HG02678 (cell line): Measurements from ENCODE around the gene SMCO4.
A peak's percentile ranks its signal among the peaks of the same experiment; 100 is the strongest.

ENCODE experiments used
- ATAC-seq: cut with Tn5 transposase; IDR thresholded peaks from one replicate; pipeline ENCODE4 v1.9.1; 2021; ENCODE audit warnings: mild to moderate bottlenecking, moderate library complexity; ENCODE audit not compliant: unreplicated experiment

Gene SMCO4

GRCh38 chr11:93529707-93530467, 13.3 kb downstream of the SMCO4 start:
- peak; percentile 48 for ATAC-seq

DNA sequence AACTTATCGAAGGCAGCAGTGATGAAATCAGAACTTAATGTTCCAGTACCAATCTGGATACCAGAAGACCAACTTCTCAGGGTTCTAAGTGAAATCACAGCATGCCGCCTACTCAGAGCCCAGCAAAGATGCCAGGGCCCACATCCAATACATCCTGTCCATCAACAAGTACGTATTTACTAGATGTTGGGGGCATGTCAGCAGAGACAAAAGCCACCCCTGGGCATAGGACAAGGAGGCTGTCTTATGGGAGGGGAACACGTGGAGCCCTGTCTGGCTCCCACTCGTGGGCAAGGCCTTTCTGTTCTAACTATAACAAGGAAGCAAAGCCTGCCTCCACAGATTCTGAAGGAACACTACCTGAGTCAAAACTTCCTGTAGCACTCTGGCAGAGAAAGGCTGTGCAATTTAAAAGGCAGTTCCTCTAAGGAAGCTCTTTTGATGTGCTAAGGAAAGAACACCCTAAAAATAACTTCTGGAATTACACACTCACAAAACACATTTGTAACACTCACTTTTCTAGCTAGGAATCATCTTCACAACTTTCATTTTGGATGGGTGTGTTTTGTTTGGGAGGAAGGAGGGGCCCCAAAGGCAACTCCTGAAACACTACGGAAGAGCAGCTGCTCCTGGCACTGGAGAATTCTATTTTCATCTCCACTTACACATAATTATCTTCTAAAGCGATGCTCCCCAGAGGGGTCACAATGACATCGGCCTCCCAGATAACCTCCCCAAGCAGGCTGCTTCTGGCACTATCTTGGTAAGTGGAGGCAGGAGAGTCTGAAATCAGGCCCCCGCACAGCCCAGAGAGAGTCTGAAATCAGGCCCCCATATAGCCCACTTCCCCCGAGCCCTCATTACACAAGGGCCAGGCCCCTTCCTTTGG, 14.2 kb downstream of the SMCO4 start:
- ATAC-seq: no peak

GRCh38 chr11:93528252-93528651, 14.9 kb downstream of the SMCO4 start:
- no peak for ATAC-seq

DNA sequence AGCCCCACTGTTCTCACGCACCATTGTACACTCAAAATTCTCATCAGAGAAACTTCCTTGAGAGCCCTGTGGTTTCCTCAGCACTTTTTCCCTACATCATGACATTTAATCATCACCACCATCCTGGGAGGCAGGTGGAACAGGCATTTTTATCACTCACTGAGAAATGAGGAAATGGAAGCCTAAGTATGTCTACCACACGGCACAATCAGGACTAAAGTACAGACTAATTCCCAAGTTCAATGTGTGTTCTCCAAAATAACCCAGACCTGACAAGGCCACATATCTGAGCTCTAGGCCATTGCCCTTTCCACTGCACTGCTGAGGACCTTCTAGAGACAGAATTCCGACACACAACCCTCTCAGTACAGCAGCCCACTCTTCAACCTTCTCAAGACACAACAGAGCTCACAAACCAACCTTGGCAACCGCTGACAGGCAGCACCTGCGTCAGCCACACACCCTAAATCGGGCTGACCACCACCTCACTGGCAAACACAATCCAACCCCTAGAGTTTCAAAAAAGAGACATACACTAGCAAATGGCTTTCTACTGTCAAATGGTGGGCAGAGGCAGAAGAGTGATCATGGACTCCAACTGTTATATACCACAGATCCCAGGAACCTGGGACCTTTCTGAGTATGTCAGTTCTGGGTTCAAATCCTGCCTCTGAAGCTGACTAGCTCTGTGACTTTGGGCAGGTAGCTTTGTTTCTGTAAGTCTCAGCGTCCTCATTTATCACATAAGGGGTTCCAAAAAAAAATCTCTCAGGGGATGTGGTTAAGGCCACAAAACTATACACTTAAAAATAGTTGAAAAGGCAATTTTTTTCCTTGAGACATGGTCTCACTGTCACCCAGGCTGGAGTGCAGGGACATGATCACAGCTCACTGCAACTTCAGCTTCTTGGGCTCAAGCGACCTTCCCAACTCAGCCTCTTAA, 16.3 kb downstream of the SMCO4 start:
- ATAC-seq: no peak

GRCh38 chr11:93526346-93526633, 16.9 kb downstream of the SMCO4 start:
- ATAC-seq: no peak

DNA sequence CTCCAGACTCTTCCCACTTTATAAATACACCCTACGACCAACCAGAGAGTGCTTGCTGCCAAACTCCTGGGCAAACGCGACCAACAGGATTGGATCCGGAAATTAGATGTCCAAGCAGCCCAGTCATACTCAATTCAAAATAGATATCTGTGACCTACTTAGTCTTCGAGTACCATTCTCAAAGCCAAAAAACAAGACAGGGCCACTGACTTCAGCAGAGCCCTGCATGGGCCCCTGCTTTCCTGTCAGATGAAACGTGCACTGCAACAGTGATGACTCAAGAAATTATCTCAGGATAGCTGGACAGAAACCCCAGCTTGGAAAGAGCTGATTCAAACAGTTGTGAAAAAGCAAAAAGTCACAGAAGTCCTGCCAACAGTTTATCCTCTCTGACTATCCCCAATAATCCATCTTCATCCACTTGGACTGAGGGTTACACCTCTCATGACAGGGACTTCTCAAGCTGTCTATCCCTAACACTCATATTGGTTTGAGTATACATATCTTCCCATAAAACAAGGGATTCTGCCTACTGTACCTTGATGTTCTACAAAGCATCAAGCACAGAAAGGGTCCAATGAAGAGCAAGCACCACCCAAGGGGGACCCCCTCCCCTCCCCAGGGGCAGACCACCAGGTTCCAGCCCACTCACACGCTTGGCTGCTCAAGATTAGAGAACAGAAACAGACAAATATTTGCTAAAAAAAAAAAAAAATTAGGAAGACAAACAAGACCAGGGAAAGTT, 17.4 kb downstream of the SMCO4 start:
- ATAC-seq: no peak

DNA sequence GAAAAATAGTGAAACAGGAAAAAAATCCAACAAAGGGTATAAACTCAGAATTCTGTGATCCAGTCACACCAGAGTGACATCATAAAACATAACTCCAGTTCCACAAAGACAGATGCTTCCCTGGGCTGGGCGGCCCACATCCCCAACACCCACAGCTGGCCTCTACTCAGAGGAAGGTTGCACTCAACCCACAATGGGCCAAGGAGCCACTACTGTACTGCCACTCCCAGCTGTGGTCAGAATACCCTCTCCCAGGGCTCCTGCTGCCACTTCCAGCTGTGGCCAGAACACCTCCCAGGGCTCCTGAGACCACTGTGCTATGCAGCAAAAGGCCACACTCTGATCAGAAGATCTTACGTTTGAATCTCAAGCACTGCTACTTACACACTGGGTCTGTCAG, 18.3 kb downstream of the SMCO4 start:
- ATAC-seq: no peak

GRCh38 chr11:93524173-93524536, 19.0 kb downstream of the SMCO4 start:
- ATAC-seq: peak; percentile 55

GRCh38 chr11:93520726-93521509, 22.3 kb downstream of the SMCO4 start:
- ATAC-seq: no peak

DNA sequence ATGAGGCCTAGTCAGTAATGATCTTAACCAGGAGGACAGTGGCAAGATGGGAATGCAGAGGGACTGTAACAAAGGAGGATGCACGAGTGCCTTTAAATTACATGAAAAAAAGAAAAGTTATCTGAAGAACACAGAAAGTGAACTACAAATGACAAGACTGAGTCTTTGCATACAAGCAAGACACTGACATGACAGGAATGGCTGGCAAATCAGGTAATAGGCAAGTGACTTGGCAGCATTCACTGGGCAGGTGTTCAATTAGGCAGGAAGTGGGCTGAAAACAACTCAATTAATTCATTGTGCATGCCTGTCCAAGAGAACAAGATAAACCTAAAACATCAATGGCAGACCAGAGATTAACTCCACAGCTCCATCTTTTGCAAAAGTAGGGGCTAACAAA, 24.0 kb downstream of the SMCO4 start:
- no peak for ATAC-seq

DNA sequence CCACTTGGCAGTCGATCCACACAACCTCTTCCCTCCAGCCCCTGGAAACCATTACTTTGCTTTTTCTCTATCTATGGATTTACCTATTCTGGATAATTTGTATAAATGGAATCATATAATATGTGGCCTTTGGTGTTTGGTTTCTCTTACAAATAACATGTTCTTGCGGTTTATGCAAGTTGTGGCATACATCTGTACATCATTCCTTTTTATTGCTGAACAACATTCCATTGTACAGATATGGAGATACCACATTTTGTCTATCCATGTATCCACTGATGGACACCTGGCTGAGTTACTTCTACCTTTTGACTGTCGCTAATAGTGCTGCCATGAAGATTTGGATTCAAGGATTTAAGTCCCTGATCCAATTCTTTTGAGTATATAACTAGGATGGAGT, 25.1 kb downstream of the SMCO4 start:
- ATAC-seq: no peak

DNA sequence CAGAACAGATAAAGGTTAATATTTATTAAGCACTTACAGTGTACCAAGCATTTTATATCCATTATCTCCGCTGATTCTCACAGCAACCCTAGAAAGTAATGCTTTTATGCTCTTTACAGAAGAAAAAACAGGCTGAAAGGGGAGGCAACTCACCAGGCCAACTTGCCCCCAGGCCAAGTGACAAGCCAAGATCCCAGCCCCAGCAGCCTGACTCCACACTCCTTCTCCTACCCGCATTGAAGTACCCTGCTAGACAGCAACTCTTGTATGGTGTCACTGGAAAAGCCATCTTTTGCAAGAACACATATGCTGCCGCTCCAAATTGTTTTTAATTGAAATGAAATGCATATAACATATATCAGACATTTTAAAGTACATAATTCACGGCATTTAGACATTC, 25.6 kb downstream of the SMCO4 start:
- ATAC-seq: no peak

DNA sequence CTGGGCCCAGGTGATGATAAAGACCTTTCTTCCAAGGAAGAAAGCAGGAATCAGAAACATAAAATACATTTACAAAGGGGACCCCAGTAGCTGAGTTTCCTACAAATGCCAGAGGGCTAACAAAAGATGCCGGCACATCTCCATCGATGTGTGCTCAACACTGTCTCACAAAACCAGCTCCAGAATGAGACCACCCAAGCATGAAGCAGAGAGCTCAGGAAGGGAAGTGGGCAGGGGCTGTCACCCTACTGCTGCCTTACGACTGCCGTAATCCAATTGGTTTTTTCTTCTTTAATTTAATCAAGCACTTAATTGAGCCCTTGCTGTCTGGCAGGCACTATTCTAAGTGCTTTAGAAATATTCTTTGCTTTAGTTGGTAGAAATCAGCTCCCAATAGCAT, 26.1 kb downstream of the SMCO4 start:
- ATAC-seq: no peak

GRCh38 chr11:93515441-93516025, 27.7 kb downstream of the SMCO4 start:
- no peak for ATAC-seq

GRCh38 chr11:93514712-93515111, 28.5 kb downstream of the SMCO4 start:
- ATAC-seq: no peak

DNA sequence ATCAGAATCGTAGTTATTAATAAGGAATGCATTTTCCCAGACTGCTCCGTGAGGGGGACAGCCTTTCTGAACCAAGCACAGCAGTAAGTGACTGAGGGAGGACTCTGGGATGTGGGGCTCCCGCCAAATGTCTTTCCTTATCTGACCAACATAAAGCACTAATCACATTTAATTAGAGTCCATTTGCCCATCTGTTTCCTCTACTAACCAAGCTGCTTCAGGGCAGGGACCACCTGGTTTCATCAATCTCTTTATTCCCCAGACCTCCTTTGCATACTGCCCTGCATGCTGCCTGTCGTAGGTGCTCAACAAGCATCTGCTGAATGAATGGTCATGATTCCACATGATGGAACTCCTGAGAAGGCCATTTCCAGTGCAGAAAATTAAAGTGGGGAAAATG, 29.4 kb downstream of the SMCO4 start:
- no peak for ATAC-seq

DNA sequence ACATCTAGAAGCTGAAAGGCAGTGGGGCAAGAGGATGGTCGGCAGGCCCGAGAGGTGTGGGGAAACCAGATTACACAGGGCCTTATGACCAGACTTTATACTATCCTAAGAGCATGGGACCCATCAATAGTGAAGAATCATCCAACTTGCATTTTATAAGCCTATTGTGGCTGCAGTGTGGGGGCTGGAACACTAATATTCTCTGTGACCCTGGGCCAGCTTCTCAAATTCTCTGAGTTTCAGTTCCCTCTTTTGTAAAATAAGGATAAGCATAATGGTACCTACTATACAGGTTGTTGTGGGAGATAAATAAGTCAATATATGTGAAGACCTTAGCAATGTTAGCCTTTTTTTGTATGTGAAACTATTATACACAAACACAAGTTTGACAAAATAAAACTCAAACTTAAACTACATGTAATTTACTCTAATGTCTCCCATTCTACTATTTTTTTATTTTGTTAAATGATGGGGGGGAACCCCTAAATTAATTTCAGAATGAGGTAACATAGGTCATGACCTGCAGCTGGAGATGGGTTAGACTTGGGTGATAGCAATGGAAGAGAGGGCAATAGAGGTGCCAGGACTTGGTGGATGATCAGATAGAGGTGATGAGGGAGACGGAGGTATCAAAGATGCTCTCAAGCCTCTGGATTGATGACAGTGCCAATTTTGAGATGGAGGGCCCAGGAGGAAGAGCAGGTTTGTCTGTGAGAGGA, 30.1 kb downstream of the SMCO4 start:
- ATAC-seq: peak; percentile 64

DNA sequence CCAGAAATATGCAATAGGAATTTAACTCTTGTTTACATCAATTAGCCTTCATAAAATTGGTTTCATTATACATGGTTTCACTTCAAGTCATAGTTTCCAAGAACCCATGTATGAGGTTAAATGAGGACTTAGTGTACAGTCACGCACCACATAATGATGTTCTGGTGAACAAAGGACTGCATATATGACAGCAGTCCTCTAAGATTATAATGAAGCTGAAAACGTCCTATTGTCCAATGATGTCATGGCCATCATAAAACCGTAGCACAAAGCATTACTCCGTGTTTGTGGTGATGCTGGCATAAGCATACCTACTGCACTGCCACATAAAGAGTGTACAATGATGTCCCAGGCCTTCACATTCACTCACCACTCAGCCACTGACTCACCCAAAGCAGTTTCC, 31.1 kb downstream of the SMCO4 start:
- ATAC-seq: peak; percentile 86
